HL-60 (cell line): ENCODE results near the gene TRPV3.

Experiments used
- DNase-seq, 2 experiments: peaks; one replicate each; pipeline ENCODE4 v3.0.0-alpha.2; 2010 to 2020; ENCODE audit warnings: low read depth in 1 of 2, low spot score in 1 of 2
- H3K27ac ChIP-seq: fragments of 250-450 bp; sonication (Bioruptor Pico); replicated peaks from 2 replicates; pipeline ENCODE4 v1.5.1; 2020; ENCODE audit warnings: mild to moderate bottlenecking, moderate library complexity
- H3K27me3 ChIP-seq: fragments of 250-450 bp; sonication (Bioruptor Pico); 2 replicates; pipeline ENCODE4 v1.5.1; 2021; ENCODE audit warnings: mild to moderate bottlenecking, moderate library complexity; ENCODE audit not compliant: insufficient read depth, poor library complexity, severe bottlenecking
- H3K4me3 ChIP-seq: replicated peaks from 2 replicates; pipeline ENCODE4 v1.5.1; 2011; ENCODE audit warnings: mild to moderate bottlenecking, control low read depth, low read length; ENCODE audit not compliant: insufficient read depth
- CTCF ChIP-seq: IDR thresholded peaks from one replicate; pipeline ENCODE4 v1.5.1; 2011; ENCODE audit warnings: low read length, control low read depth, inconsistent platforms; ENCODE audit not compliant: insufficient read depth
- GABPA ChIP-seq: IDR thresholded peaks from 2 replicates; pipeline ENCODE4 v1.6.1; 2012; ENCODE audit warnings: low read depth
- POLR2AphosphoS5 ChIP-seq: IDR thresholded peaks from 2 replicates; pipeline ENCODE4 v1.6.1; 2012; ENCODE audit warnings: low read depth
- REST ChIP-seq: IDR thresholded peaks from 2 replicates; pipeline ENCODE4 v1.6.1; 2012; ENCODE audit warnings: low read depth; ENCODE audit not compliant: insufficient replicate concordance
- SPI1 ChIP-seq: IDR thresholded peaks from 2 replicates; pipeline ENCODE4 v1.6.1; 2012; ENCODE audit warnings: low read depth, mild to moderate bottlenecking, borderline replicate concordance

The TRPV3 gene

DNA sequence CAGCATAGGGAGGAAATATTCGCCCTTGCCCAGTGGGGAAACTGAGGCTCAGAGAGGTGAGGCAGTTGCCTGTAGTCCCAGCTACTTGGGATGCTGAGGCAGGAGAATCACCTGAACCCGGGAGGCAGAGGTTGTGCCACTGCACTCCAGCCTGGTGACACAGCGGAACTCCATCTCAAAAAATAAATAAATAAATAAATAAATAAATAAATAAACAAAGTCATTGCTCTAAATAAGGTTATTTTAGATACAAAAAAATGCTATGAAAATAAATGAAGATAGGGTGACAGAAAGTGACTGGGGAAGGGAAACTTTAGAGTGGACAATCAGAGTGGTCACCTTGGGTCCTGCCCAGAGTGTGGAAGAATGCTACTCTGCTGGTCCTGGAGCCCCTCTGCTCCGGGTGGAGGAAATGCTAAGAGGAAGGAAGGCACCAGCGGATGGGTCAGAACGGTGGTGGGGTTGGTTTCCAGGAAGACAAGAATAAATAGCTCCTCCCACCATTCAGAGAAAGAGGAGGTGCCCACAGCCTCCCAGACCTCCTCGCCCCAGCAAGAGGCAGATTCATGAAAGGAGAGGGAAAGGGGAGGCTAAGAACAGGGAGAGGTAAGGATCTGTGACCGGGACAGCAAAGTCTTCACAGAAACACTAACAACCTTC, 17.6 kb downstream of the TRPV3 start:
- Histone ChIP-seq H3K27me3 (no peaks in the 10 kb centered on the region), H3K4me3 (no peak overlapping the region), H3K27ac (no peak overlapping the region)
- DNase-seq, result no peak
- no peak for TF ChIP-seq POLR2AphosphoS5
- no peak for TF ChIP-seq REST
- no peak for TF ChIP-seq CTCF
- TF ChIP-seq GABPA, result no peak
- TF ChIP-seq SPI1, result no peak

DNA sequence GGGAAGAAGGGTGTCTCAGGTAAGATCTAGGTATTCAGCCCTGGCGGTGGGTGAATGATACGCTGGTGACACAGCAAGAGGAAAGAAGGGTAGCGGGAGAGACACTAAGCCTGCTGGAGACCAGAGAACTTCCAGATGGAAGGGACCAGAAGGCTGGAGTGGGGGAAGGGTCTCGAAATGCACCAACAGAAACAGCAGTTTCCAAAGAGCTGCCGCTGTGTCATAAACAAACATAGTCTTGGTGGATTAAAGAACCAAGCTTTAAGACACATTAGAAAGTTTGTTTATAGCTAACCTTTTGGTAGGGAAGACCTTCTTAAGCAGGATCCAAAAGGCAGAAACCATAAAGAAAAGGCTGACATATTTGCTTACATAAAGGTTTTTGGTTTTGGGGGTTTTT, 20.9 kb downstream of the TRPV3 start:
- DNase-seq, result no peak
- Histone ChIP-seq H3K27me3 (no peaks in the 10 kb centered on the region), H3K27ac (no peak overlapping the region), H3K4me3 (no peak overlapping the region)
- TF ChIP-seq POLR2AphosphoS5, result no peak
- no peak for TF ChIP-seq CTCF
- TF ChIP-seq REST, result no peak
- TF ChIP-seq GABPA, result no peak
- TF ChIP-seq SPI1, result no peak

GRCh38 chr17:3535253-3535995, 22.2 kb downstream of the TRPV3 start:
- Histone ChIP-seq H3K27ac (no peak overlapping the region), H3K27me3 (no peaks in the 10 kb centered on the region), H3K4me3 (no peak overlapping the region)
- DNase-seq, result no peak
- TF ChIP-seq POLR2AphosphoS5 (no peak), REST (no peak), GABPA (no peak), CTCF (no peak), SPI1 (no peak)
